Skeletal muscle tissue (tissue), 4 donors: ENCODE results near the gene CHIC2. TPM values are rescaled to one million over a fixed set of nuclear protein-coding genes. Genes with fewer than 3 reads are reported as not detected.

ENCODE experiments used
- H3K27ac ChIP-seq: one replicate; pipeline ENCODE4 v1.7.0; 2013; ENCODE audit warnings: mild to moderate bottlenecking, low read depth, low read length, inconsistent platforms
- H3K27me3 ChIP-seq, 3 donors: one replicate each; pipeline ENCODE4 v1.7.0; 2013; ENCODE audit warnings: low read length in 3 of 3; ENCODE audit not compliant: control insufficient read depth in 3 of 3, insufficient read depth in 3 of 3
- H3K36me3 ChIP-seq, 3 donors: one replicate each; pipeline ENCODE4 v1.7.0; 2013; ENCODE audit warnings: low read length in 3 of 3; ENCODE audit not compliant: control insufficient read depth in 3 of 3, insufficient read depth in 3 of 3
- H3K4me1 ChIP-seq, 3 donors: one replicate each; pipeline ENCODE4 v1.7.0; 2013; ENCODE audit warnings: low read length in 3 of 3, mild to moderate bottlenecking in 3 of 3; ENCODE audit not compliant: control insufficient read depth in 3 of 3, insufficient read depth in 3 of 3
- H3K4me3 ChIP-seq, 3 donors: one replicate each; pipeline ENCODE4 v1.7.0; 2013; ENCODE audit warnings: low read length in 3 of 3
- H3K9ac ChIP-seq, 3 donors: one replicate each; pipeline ENCODE4 v1.7.0; 2013; ENCODE audit warnings: low read length in 3 of 3, mild to moderate bottlenecking in 3 of 3, moderate library complexity in 2 of 3, low read depth in 1 of 3
- H3K9me3 ChIP-seq, 3 donors: one replicate each; pipeline ENCODE4 v1.7.0; 2013; ENCODE audit warnings: low read length in 3 of 3; ENCODE audit not compliant: control insufficient read depth in 3 of 3
- total RNA-seq: library from RNA; depleted of rRNA; stranded (reverse); fragments of >200 nt; gene quantifications from one replicate; pipeline ENCODE4 v1.2.3, GENCODE V29; 2014
- donor health status: Osteomylitis.

Gene CHIC2
- total RNA-seq, 1 donor from 2014 or later, result 24.5 TPM

- Histone ChIP-seq H3K9ac (no peak overlapping the region), H3K36me3 (no peaks in the 10 kb centered on the region), H3K4me1 (peaks cover 0 to 10% (median 9%) of the 10 kb centered on the region in 3 donors), H3K9me3 (no peaks in the 10 kb centered on the region), H3K27me3 (no peaks in the 10 kb centered on the region), H3K4me3 (no peak overlapping the region), H3K27ac (no peak overlapping the region)
Observed at GRCh38 chr4:54082168-54082567, 17.8 kb upstream of the CHIC2 start.

DNA sequence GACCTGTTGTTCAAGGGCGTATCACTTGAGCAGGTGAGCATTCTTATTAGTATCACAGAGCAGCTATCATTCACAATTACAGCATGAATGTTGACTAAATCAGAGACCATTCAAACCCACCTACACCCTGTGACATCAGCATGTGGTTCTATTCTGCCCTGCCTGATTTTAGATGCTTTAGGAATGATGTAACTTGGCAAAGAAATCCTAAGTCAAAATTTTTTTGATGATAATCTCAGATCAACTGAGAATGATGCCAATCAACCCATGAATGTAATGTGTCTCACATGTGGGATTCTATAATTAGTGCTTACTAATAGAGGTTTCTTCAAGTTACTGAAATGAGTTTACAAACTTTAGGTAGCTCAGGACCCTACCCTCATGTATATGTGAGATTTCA is 13.4 kb upstream of the CHIC2 start:
- H3K9me3 ChIP-seq, result no peaks in the 10 kb centered on the region
- H3K4me1 ChIP-seq, result peaks cover 0 to 6% (median 4%) of the 10 kb centered on the region in 3 donors
- no peak overlapping the region for H3K4me3 ChIP-seq
- H3K36me3 ChIP-seq, result no peaks in the 10 kb centered on the region
- no peaks in the 10 kb centered on the region for H3K27me3 ChIP-seq
- no peak overlapping the region for H3K27ac ChIP-seq
- H3K9ac ChIP-seq, result no peak overlapping the region

DNA sequence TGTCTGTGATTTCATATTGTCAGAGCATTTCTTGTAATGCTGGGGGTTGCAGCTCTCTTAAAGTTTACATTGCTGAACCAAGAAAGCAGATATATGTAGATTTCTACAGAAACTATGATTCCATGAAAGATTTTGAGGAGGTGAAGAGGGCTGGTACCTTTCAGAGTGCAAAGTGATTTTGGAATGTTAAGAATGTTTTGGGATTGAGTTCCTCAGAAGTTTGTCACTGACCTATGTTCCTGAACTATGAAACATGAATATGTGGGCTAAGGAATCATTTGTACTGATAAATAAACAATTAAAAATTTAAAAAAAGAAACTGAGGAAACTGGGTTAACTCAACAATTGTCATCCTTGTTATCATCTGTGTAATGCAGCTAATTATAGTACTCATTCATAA is 12.3 kb upstream of the CHIC2 start:
- H3K9ac ChIP-seq, result no peak overlapping the region
- H3K36me3 ChIP-seq, result no peaks in the 10 kb centered on the region
- H3K9me3 ChIP-seq, result no peaks in the 10 kb centered on the region

DNA sequence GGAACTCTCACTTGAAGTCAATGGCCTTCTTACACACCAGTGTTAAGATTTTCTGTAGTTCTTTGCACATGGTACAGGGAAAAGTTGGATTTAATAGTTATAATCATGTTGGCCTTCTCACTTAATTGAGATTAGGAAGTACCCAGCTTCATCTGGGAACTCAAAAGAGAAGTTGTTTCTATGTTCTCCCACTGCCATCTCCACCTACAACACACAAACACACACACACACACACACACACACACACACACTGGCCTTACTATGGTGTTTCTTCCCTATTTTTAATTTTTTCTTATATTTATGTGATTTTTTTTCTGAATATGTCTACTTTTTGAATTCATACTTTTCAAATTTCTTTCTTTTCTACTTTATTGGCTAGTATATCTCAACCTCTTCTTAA is 10.0 kb upstream of the CHIC2 start:
- Histone ChIP-seq H3K36me3 (no peaks in the 10 kb centered on the region), H3K27ac (no peak overlapping the region), H3K9ac (no peak overlapping the region)

More for the DNA sequence above, 12.3 kb upstream of the CHIC2 start:
- peaks cover 0 to under 1% (median 0%) of the 10 kb centered on the region in 3 donors for H3K4me1 ChIP-seq
- H3K27ac ChIP-seq, result no peak overlapping the region
- H3K27me3 ChIP-seq, result no peaks in the 10 kb centered on the region
- H3K4me3 ChIP-seq, result no peak overlapping the region

DNA sequence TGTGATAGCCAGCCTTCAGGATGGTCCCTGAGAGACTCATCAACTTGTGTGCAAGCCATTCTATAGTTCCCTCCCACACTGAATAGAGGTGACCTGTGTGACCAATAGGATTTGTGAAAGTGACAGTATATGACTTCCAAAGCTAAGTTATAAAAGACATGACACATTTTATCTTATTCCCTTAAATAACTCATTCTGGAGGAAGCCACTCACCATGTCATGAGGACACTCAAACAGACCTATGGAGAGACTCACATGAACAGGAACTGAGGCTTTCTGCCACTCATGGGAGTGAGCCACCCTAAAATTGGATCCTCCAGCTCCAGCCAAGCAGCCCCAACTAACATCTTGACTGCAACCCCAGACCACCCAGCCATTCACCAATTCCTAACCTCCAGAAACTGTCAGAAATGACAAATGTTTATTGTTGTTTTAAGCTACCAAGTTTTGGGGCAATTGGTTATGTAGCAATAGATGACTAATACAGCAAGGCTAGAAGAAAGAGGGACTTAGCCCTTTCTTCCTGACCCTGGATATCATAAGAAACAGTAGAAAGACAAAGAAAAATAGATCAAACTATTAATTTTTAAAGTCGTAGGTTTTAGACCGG is 9.0 kb upstream of the CHIC2 start:
- Histone ChIP-seq H3K27me3 (no peaks in the 10 kb centered on the region), H3K4me3 (no peak overlapping the region), H3K27ac (no peak overlapping the region), H3K9me3 (no peaks in the 10 kb centered on the region), H3K4me1 (no peaks in the 10 kb centered on the region), H3K36me3 (no peaks in the 10 kb centered on the region), H3K9ac (no peak overlapping the region)

More for the DNA sequence above, 10.0 kb upstream of the CHIC2 start:
- Histone ChIP-seq H3K9me3 (no peaks in the 10 kb centered on the region), H3K27me3 (no peaks in the 10 kb centered on the region), H3K4me3 (no peak overlapping the region), H3K4me1 (no peaks in the 10 kb centered on the region)

GRCh38 chr4:54067166-54067565 is 2.8 kb upstream of the CHIC2 start:
- H3K27ac ChIP-seq, result peak overlapping the region; percentile 94
- H3K9ac ChIP-seq, result no peak overlapping the region

DNA sequence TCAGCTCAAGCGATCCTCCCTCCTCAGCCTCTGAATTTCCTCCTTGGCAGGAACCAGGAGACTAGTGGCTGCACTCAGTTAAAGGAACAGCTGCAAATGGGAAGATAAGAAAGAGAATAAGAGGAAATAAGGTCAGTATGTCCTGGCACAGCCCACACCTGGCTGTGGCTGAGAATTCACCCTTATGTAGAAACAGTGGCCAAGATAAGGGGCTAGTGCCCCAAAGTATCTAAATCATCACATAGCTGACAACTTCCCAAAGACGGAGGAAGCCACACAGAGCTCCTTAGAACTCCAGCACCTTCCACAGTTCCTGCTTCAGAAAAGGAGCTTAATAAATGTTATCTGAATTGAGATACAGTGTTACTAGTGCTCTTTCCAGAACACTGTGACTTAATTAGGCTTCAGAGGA is 2.3 kb upstream of the CHIC2 start:
- no peak overlapping the region for H3K9ac ChIP-seq

More at GRCh38 chr4:54067166-54067565, 2.8 kb upstream of the CHIC2 start:
- Histone ChIP-seq H3K36me3 (no peaks in the 10 kb centered on the region), H3K4me3 (no peak overlapping the region), H3K27me3 (no peaks in the 10 kb centered on the region), H3K9me3 (no peaks in the 10 kb centered on the region), H3K4me1 (peaks cover 19 to 27% (median 24%) of the 10 kb centered on the region in 3 donors)

GRCh38 chr4:54066088-54066415 is 1.6 kb upstream of the CHIC2 start:
- Histone ChIP-seq H3K27me3 (no peaks in the 10 kb centered on the region), H3K36me3 (no peaks in the 10 kb centered on the region), H3K9ac (no peak overlapping the region), H3K27ac (peak overlapping the region; percentile 94), H3K4me1 (peaks cover 22 to 34% (median 24%) of the 10 kb centered on the region in 3 donors), H3K9me3 (no peaks in the 10 kb centered on the region), H3K4me3 (no peak overlapping the region)

More for the DNA sequence above, 2.3 kb upstream of the CHIC2 start:
- Histone ChIP-seq H3K27ac (peak overlapping the region; percentile 94), H3K27me3 (no peaks in the 10 kb centered on the region), H3K4me1 (peaks cover 22 to 29% (median 24%) of the 10 kb centered on the region in 3 donors), H3K9me3 (no peaks in the 10 kb centered on the region), H3K4me3 (no peak overlapping the region), H3K36me3 (no peaks in the 10 kb centered on the region)

GRCh38 chr4:54065282-54066087 is 1.1 kb upstream of the CHIC2 start:
- Histone ChIP-seq H3K9ac (peak overlapping the region; percentile 79 to 91 (median 82)), H3K36me3 (no peaks in the 10 kb centered on the region), H3K27ac (peak overlapping the region; percentile 94), H3K4me3 (peak overlapping the region; percentile 72 to 82 (median 76)), H3K27me3 (no peaks in the 10 kb centered on the region), H3K4me1 (peaks cover 24 to 37% (median 24%) of the 10 kb centered on the region in 3 donors), H3K9me3 (no peaks in the 10 kb centered on the region)

DNA sequence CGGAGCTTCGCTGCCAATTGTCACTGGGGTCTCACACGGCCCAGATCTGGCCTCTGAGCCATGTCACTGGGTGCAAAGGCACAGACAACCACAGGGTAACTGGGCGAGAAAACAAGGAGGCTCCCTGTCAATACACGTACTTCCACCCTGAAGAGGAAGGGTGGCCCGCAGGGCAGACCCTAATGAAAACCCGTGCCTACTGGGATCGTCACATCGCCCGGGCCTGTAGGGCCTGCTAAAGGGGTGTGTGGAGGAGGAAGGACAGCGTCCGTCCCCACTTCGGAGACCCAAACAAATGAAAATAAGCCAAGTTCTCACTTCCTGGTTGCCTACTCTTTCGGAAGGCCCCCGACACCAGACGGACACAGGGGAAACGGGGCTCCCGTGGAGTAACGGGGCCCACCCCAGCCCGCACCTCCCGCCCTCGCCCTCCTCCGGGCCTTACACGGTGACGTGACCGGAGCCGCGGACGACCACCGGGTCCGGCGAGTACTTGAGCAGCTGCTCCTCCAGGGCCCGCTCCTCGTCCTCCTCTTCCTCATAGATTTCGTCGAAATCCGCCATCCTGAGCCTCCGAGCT is 578 bp downstream of the CHIC2 start:
- Histone ChIP-seq H3K9ac (peak overlapping the region; percentile 91 to 94 (median 94)), H3K36me3 (no peaks in the 10 kb centered on the region), H3K4me3 (peak overlapping the region; percentile 91 to 94 (median 92)), H3K4me1 (peaks cover 24 to 39% (median 27%) of the 10 kb centered on the region in 3 donors), H3K27me3 (no peaks in the 10 kb centered on the region), H3K27ac (peak overlapping the region; percentile 94), H3K9me3 (no peaks in the 10 kb centered on the region)
